Testis (tissue), 2 donors: ENCODE data around the gene SUFU.

Source experiments
- CTCF ChIP-seq, 3 experiments: fragments of 450-650 bp in 2 of 3; fragments of 200-600 bp in 1 of 3; sonication (generic) in 1 of 3; IDR thresholded peaks; one replicate each; pipeline ENCODE4 v1.5.1; 2016 to 2019; ENCODE audit warnings: antibody characterized with exemption in 3 of 3, mild to moderate bottlenecking in 2 of 3, moderate library complexity in 1 of 3
- POLR2A ChIP-seq: fragments of 450-650 bp; IDR thresholded peaks from one replicate; pipeline ENCODE4 v1.6.1; 2017; ENCODE audit warnings: antibody characterized with exemption, mild to moderate bottlenecking, moderate library complexity

- no peak for TF ChIP-seq CTCF (IDR thresholded peaks at IDR 0.05)
- no peak for TF ChIP-seq POLR2A
Measured at GRCh38 chr10:102473445-102474331, 30.1 kb upstream of the SUFU start.
